Esophagus muscularis mucosa (tissue), 4 donors: Measurements from ENCODE around the gene CTNNA3. TPM values are rescaled to one million over a fixed set of nuclear protein-coding genes. Genes with fewer than 3 reads are reported as not detected.

Experiments
- DNase-seq: peaks from one replicate; pipeline ENCODE4 v3.0.0-alpha.2; 2017; ENCODE audit errors: extremely low spot score
- H3K27ac ChIP-seq, 4 donors: fragments of 200-600 bp; sonication (generic); replicated peaks in 1 of 4; 1 replicate in 3 of 4; 2 replicates in 1 of 4; pipeline ENCODE4 v1.5.1; 2016 to 2019; ENCODE audit warnings: mild to moderate bottlenecking in 1 of 4
- H3K27me3 ChIP-seq, 4 donors: fragments of 200-600 bp; sonication (generic); one replicate each; pipeline versions ENCODE4 v1.5.1 to v1.6.0; 2016 to 2019
- H3K36me3 ChIP-seq, 4 donors: fragments of 200-600 bp; sonication (generic); one replicate each; pipeline ENCODE4 v1.5.1; 2016 to 2019
- H3K4me1 ChIP-seq, 4 donors: fragments of 200-600 bp; sonication (generic); one replicate each; pipeline ENCODE4 v1.5.1; 2016 to 2019
- H3K4me3 ChIP-seq, 4 donors: fragments of 200-600 bp; sonication (generic); 1 replicate in 2 of 4; 2 replicates in 2 of 4; pipeline ENCODE4 v1.5.1; 2016 to 2019; ENCODE audit warnings: mild to moderate bottlenecking in 4 of 4, moderate library complexity in 1 of 4
- H3K9me3 ChIP-seq, 4 donors: fragments of 200-600 bp; sonication (generic); 1 replicate in 3 of 4; 2 replicates in 1 of 4; pipeline ENCODE4 v1.5.1; 2016 to 2019
- EP300 ChIP-seq: sonication (generic); formaldehyde crosslinking; IDR thresholded peaks from one replicate; pipeline ENCODE4 v1.6.1; 2017; ENCODE audit warnings: antibody characterized with exemption
- POLR2A ChIP-seq: fragments of 450-650 bp; IDR thresholded peaks from one replicate; pipeline ENCODE4 v1.6.1; 2017; ENCODE audit warnings: antibody characterized with exemption, moderate library complexity, mild to moderate bottlenecking, low read depth
- POLR2AphosphoS5 ChIP-seq, 2 donors: sonication (generic); formaldehyde crosslinking; IDR thresholded peaks; one replicate each; pipeline ENCODE4 v1.6.1; 2017; ENCODE audit warnings: antibody characterized with exemption in 2 of 2
- WGBS: methylation state at CpG from one replicate; pipeline ENCODE4 v1.1.5; 2018; 5-methylcytosine and 5-hydroxymethylcytosine counted together
- intact Hi-C: fragments of 100-400 bp; cut with DNase I; formaldehyde crosslinking; loops from one replicate; pipeline ENCODE4 v1.15.1; 2023
- total RNA-seq, 4 donors: library from RNA; depleted of rRNA; stranded (reverse); fragments of >200 nt; gene quantifications; one replicate each; pipeline versions ENCODE4 v1.1.0 to v1.2.1, GENCODE V29; 2016
- TF ChIP-seq, protein P1 (sequence below), 3 experiments: fragments of 200-600 bp in 2 of 3; fragments of 450-650 bp in 1 of 3; sonication (generic) in 2 of 3; IDR thresholded peaks; one replicate each; pipeline ENCODE4 v1.5.1; 2017 to 2019; ENCODE audit warnings: antibody characterized with exemption in 3 of 3, mild to moderate bottlenecking in 2 of 3, moderate library complexity in 1 of 3

CTNNA3 gene
- total RNA-seq, 4 donors from 2014 or later: 5.1 to 27.8 (median 17.6) TPM

DNA sequence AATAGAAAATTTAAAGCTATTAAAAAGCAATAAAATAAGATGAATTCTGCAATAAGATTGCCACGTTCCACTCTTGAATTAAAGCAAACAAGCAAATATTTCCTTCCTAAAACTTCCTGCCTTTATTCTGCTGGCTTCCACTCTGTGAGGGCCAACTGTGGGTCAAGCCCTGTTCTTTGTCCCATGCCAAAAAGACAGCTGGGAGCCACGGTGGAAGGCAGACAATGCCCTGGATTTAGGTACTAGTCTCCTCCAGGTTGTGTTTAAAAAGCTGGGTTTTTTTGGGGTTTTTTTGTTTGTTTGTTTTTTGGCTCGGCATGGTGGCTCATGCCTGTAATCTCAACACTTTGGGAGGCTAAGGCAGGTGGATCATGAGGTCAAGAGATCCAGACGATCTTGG lies 731.0 kb downstream of the CTNNA3 start:
- Histone ChIP-seq H3K27ac (no peak overlapping the region), H3K4me3 (no peak overlapping the region), H3K9me3 (no peaks in the 10 kb centered on the region), H3K27me3 (no peaks in the 10 kb centered on the region), H3K4me1 (peaks cover 0 to under 1% (median 0%) of the 10 kb centered on the region in 4 donors), H3K36me3 (no peaks in the 10 kb centered on the region)
- no peak for DNase-seq
- WGBS: 64% methylated on average over 4 of the region's 4 CpGs
- intact Hi-C loops: no loop called here
- TF ChIP-seq, protein P1, sequence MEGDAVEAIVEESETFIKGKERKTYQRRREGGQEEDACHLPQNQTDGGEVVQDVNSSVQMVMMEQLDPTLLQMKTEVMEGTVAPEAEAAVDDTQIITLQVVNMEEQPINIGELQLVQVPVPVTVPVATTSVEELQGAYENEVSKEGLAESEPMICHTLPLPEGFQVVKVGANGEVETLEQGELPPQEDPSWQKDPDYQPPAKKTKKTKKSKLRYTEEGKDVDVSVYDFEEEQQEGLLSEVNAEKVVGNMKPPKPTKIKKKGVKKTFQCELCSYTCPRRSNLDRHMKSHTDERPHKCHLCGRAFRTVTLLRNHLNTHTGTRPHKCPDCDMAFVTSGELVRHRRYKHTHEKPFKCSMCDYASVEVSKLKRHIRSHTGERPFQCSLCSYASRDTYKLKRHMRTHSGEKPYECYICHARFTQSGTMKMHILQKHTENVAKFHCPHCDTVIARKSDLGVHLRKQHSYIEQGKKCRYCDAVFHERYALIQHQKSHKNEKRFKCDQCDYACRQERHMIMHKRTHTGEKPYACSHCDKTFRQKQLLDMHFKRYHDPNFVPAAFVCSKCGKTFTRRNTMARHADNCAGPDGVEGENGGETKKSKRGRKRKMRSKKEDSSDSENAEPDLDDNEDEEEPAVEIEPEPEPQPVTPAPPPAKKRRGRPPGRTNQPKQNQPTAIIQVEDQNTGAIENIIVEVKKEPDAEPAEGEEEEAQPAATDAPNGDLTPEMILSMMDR (IDR thresholded peaks at IDR 0.05): no peak
- TF ChIP-seq POLR2A (no peak), EP300 (no peak), POLR2AphosphoS5 (IDR thresholded peaks at IDR 0.05) (no peak)

DNA sequence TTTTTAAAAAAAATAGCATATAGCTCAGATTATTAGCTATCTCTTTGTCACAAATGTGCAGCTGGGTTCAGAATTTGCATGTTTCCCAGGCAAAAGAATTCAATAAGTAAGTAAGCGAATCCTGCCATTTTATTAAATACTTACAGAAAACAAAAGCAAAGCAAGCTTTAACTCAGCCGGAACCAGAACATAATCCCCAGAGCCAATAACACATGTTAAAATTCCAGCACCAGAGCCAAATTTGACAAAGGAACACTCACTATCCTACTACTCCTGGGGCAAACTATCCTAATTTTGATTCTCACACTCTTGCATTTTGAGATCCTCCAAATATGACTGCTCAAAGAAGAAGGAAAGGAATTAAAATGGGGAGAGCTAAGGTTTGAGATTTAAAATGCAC lies 737.5 kb downstream of the CTNNA3 start:
- H3K9me3 ChIP-seq: no peaks in the 10 kb centered on the region
- 48% methylated on average over 2 of the region's 2 CpGs for WGBS
- no peaks in the 10 kb centered on the region for H3K27me3 ChIP-seq
- peak overlapping the region in 2 of 4 donors; percentile 5 to 23 for H3K4me3 ChIP-seq
- intact Hi-C loops: no loop called here
- no peak for DNase-seq
- H3K36me3 ChIP-seq: no peaks in the 10 kb centered on the region
- H3K27ac ChIP-seq: no peak overlapping the region
- no peak for TF ChIP-seq POLR2AphosphoS5 (IDR thresholded peaks at IDR 0.05)
- no peak for TF ChIP-seq EP300
- no peak for TF ChIP-seq POLR2A
- TF ChIP-seq, protein P1 (IDR thresholded peaks at IDR 0.05): no peak
- peaks cover 0 to 26% (median 13%) of the 10 kb centered on the region in 4 donors for H3K4me1 ChIP-seq

DNA sequence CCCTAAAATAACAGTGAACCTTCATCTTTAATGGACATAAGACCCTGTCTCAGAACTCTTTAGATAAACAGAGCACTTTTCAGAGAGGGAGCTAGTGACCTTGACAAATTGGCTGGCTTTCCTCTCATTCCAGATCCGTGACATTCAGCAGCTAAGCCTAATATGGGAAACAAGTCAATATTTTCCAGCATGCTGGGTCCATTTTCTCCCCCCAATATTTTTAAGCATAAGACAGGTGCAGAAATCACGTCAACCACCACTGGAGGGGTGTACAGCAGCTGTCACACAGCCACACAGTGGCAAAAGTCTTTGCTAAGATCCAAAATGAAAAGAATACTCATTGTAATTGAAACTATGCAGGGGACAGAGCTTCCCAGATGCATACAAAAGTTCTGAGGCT lies 744.1 kb downstream of the CTNNA3 start:
- no peaks in the 10 kb centered on the region for H3K36me3 ChIP-seq
- no peaks in the 10 kb centered on the region for H3K27me3 ChIP-seq
- no peaks in the 10 kb centered on the region for H3K9me3 ChIP-seq
- H3K27ac ChIP-seq: no peak overlapping the region
- H3K4me3 ChIP-seq: no peak overlapping the region
- H3K4me1 ChIP-seq: peaks cover 0 to 8% (median 2%) of the 10 kb centered on the region in 4 donors
- no peak for TF ChIP-seq EP300
- 38% methylated on average over 2 of the region's 2 CpGs for WGBS
- intact Hi-C loops: no loop called here
- DNase-seq: no peak

DNA sequence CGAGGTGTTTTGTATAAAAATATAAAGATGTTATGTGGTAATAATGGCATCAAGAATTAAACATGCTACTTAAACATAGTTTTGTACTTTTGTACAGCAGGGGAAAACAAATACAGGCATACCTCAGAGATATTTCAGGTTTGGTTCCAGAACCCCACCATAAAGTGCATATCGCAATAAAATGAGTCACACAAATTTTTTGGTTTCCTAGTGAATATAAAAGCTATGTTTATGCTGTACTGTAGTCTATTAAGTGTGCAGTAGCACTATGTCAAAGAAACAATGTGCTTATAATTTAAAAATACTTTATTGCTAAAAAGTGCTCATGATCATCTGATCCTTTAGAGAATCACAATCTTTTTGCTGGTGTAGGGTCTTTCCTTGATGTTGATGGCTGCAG lies 752.4 kb downstream of the CTNNA3 start:
- intact Hi-C loops: no loop called here
- TF ChIP-seq EP300: no peak
- TF ChIP-seq POLR2A: no peak
- no peak for TF ChIP-seq POLR2AphosphoS5 (IDR thresholded peaks at IDR 0.05)
- TF ChIP-seq, protein P1 (IDR thresholded peaks at IDR 0.05): no peak

DNA sequence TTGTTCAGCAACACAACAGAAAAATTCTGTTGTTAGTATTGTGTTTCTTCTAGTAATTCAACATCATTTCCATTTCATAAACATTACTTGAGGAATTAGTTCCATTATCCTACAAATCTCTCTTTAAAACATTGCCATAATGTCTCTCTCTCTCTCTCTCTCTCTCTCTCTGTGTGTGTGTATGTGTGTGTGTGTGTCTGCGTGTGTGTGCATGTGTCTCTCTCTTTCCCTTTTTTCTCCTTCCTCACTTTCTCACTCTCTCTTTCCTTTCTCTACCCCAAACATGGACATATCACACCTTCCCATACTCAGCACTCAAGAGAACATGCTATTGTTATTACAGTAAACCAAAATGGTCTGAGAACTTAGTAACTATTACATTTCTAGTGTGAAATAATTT lies 753.6 kb downstream of the CTNNA3 start:
- WGBS: 76% methylated on average over 1 of the region's 1 CpG
- intact Hi-C loops: no loop called here
- H3K36me3 ChIP-seq: no peaks in the 10 kb centered on the region
- DNase-seq: no peak
- H3K27ac ChIP-seq: no peak overlapping the region
- peaks cover 0 to 11% (median 0%) of the 10 kb centered on the region in 4 donors for H3K9me3 ChIP-seq
- H3K4me3 ChIP-seq: no peak overlapping the region
- H3K27me3 ChIP-seq: no peaks in the 10 kb centered on the region
- H3K4me1 ChIP-seq: peaks cover 0 to 5% (median 0%) of the 10 kb centered on the region in 4 donors
- TF ChIP-seq POLR2A (no peak), POLR2AphosphoS5 (IDR thresholded peaks at IDR 0.05) (no peak), EP300 (no peak)
- TF ChIP-seq, protein P1 (IDR thresholded peaks at IDR 0.05): no peak

More for the DNA sequence above, 752.4 kb downstream of the CTNNA3 start:
- H3K27ac ChIP-seq: no peak overlapping the region
- no peak overlapping the region for H3K4me3 ChIP-seq
- no peak for DNase-seq
- no peaks in the 10 kb centered on the region for H3K36me3 ChIP-seq
- H3K4me1 ChIP-seq: peaks cover 0 to 5% (median 0%) of the 10 kb centered on the region in 4 donors
- 89% methylated on average over 2 of the region's 2 CpGs for WGBS
- H3K9me3 ChIP-seq: peaks cover 0 to 11% (median 0%) of the 10 kb centered on the region in 4 donors
- H3K27me3 ChIP-seq: no peaks in the 10 kb centered on the region
